ENCODE data around the gene ZNF496. TPM values are rescaled to one million over a fixed set of nuclear protein-coding genes. Genes with fewer than 3 reads are reported as not detected.

The ZNF496 gene
- total and polyA plus RNA-seq, 2 of the 13 experiments (the other 11 are each of a cell fraction or from before 2014, with no cell fraction given) = 14.8 to 18.6 TPM

GRCh38 chr1:247331172-247331524 lies 519 bp downstream of the ZNF496 start (continued):
- TF ChIP-seq ZNF687 (CRISPR knock-in tag; IDR thresholded peaks at IDR 0.05) (peak; percentile 53), CREM (IDR thresholded peaks at IDR 0.05) (no peak), CREM (CRISPR knock-in tag; IDR thresholded peaks at IDR 0.05) (no peak), CEBPB (IDR thresholded peaks at IDR 0.05; ENCODE audit: borderline replicate concordance, low read depth, low read length) (no peak), ZNF264 (CRISPR knock-in tag; IDR thresholded peaks at IDR 0.05) (no peak), RFX1 (IDR thresholded peaks at IDR 0.05) (no peak), EED (CRISPR knock-in tag; IDR thresholded peaks at IDR 0.05) (no peak), BHLHE40 (IDR thresholded peaks at IDR 0.05; ENCODE audit: low read length) (no peak), MBD4 (IDR thresholded peaks at IDR 0.05; ENCODE audit: borderline replicate concordance, low read length) (no peak), TOPORS (CRISPR knock-in tag; IDR thresholded peaks at IDR 0.05) (no peak), ZNF274 (CRISPR knock-in tag; IDR thresholded peaks at IDR 0.05) (no peak), ARID5B (CRISPR knock-in tag; IDR thresholded peaks at IDR 0.05) (no peak), E2F1 (CRISPR knock-in tag; IDR thresholded peaks at IDR 0.05) (0 out of 2 replicates have a peak, but pooled peaks have one; percentile 17), MXD3 (CRISPR knock-in tag; IDR thresholded peaks at IDR 0.05) (0 out of 2 replicates have a peak, but pooled peaks have one; percentile 42), FOXO4 (CRISPR knock-in tag; conservative IDR thresholded peaks at IDR 0.05) (0 out of 2 replicates have a peak, but pooled peaks have one; percentile 66), ZSCAN12 (CRISPR knock-in tag; IDR thresholded peaks at IDR 0.05) (no peak), TERF1 (CRISPR knock-in tag; IDR thresholded peaks at IDR 0.05) (no peak), ZNF589 (CRISPR knock-in tag; conservative IDR thresholded peaks at IDR 0.05) (peak; percentile 57; the same call in 1 of the 2 replicates), ZNF543 (CRISPR knock-in tag; IDR thresholded peaks at IDR 0.05) (0 out of 2 replicates have a peak, but pooled peaks have one; percentile 36), ZFP62 (CRISPR knock-in tag; IDR thresholded peaks at IDR 0.05) (no peak)
